Astrocyte (in vitro differentiated cells and primary cell): ENCODE results near the gene VDR. TPM values are rescaled to one million over a fixed set of nuclear protein-coding genes. Genes with fewer than 3 reads are reported as not detected.

Experiments used
- DNase-seq: peaks from one replicate; pipeline ENCODE4 v3.0.0-alpha.2; 2010; ENCODE audit warnings: low read depth
- FAIRE-seq: peaks from 2 replicates; lab custom pipeline; 2011; peaks lifted over from hg19 to GRCh38; lab: Jason Lieb, UNC
- H2AFZ ChIP-seq: 2 replicates; pipeline ENCODE4 v1.6.0; 2012; ENCODE audit warnings: low read depth, low read length, inconsistent platforms
- H3K27ac ChIP-seq: 2 replicates; pipeline ENCODE4 v1.5.1; 2011; ENCODE audit warnings: low read depth, low read length, inconsistent platforms
- H3K27me3 ChIP-seq: 2 replicates; pipeline ENCODE4 v1.6.0; 2011; ENCODE audit warnings: low read length, inconsistent platforms; ENCODE audit not compliant: insufficient read depth
- H3K36me3 ChIP-seq: 2 replicates; pipeline ENCODE4 v1.5.1; 2011; ENCODE audit warnings: low read length, inconsistent platforms; ENCODE audit not compliant: insufficient read depth
- H3K4me1 ChIP-seq: 2 replicates; pipeline ENCODE4 v1.5.1; 2011; ENCODE audit warnings: low read length, inconsistent platforms; ENCODE audit not compliant: insufficient read depth
- H3K4me2 ChIP-seq: 2 replicates; pipeline ENCODE4 v1.6.0; 2012; ENCODE audit warnings: low read length, inconsistent platforms
- H3K4me3 ChIP-seq: 2 replicates; pipeline ENCODE4 v1.5.1; 2011; ENCODE audit warnings: low read depth, mild to moderate bottlenecking, low read length, inconsistent platforms; ENCODE audit not compliant: insufficient read depth
- H3K79me2 ChIP-seq: 2 replicates; pipeline ENCODE4 v1.6.0; 2012; ENCODE audit warnings: mild to moderate bottlenecking, low read length, inconsistent platforms; ENCODE audit not compliant: insufficient read depth
- H3K9ac ChIP-seq: 2 replicates; pipeline ENCODE4 v1.6.0; 2012; ENCODE audit warnings: mild to moderate bottlenecking, low read length, inconsistent platforms
- H3K9me3 ChIP-seq: 2 replicates; pipeline ENCODE4 v1.5.1; 2012; ENCODE audit warnings: low read depth, mild to moderate bottlenecking, low read length, inconsistent platforms; ENCODE audit not compliant: insufficient read depth
- H4K20me1 ChIP-seq: 2 replicates; pipeline ENCODE4 v1.6.0; 2012; ENCODE audit warnings: low read length, inconsistent platforms; ENCODE audit not compliant: insufficient read depth
- H3K27ac Mint-ChIP-seq: one replicate; pipeline ENCODE4 v1.8.0; 2021; ENCODE audit warnings: mild to moderate bottlenecking, mixed read lengths; ENCODE audit not compliant: unreplicated experiment
- H3K27me3 Mint-ChIP-seq: one replicate; pipeline ENCODE4 v1.8.0; 2021; ENCODE audit warnings: low read depth, mixed read lengths; ENCODE audit not compliant: unreplicated experiment
- H3K36me3 Mint-ChIP-seq: one replicate; pipeline ENCODE4 v1.8.0; 2021; ENCODE audit warnings: low read depth, mixed read lengths; ENCODE audit not compliant: unreplicated experiment
- H3K4me1 Mint-ChIP-seq: one replicate; pipeline ENCODE4 v1.8.0; 2021; ENCODE audit warnings: low read depth, mixed read lengths; ENCODE audit not compliant: unreplicated experiment
- H3K4me3 Mint-ChIP-seq: one replicate; pipeline ENCODE4 v1.8.0; 2021; ENCODE audit warnings: mild to moderate bottlenecking, moderate library complexity, mixed read lengths; ENCODE audit not compliant: unreplicated experiment
- H3K9me3 Mint-ChIP-seq: one replicate; pipeline ENCODE4 v1.8.0; 2021; ENCODE audit warnings: mild to moderate bottlenecking, mixed read lengths; ENCODE audit not compliant: unreplicated experiment
- EZH2 ChIP-seq: IDR thresholded peaks from 2 replicates; pipeline ENCODE4 v1.6.1; 2012; ENCODE audit warnings: mild to moderate bottlenecking, low read length, inconsistent platforms; ENCODE audit not compliant: insufficient read depth
- total RNA-seq: library from RNA; stranded (reverse); gene quantifications from 2 replicates; pipeline ENCODE4 v1.2.1, GENCODE V29; 2021
- TF ChIP-seq, protein P1 (sequence below): IDR thresholded peaks from 2 replicates; pipeline ENCODE4 v1.5.1; 2011; ENCODE audit warnings: low read depth, mild to moderate bottlenecking, inconsistent platforms, low read length, moderate library complexity; ENCODE audit not compliant: insufficient read depth

The VDR gene
- total RNA-seq, 1 donor from 2014 or later, result 6.6 TPM

DNA sequence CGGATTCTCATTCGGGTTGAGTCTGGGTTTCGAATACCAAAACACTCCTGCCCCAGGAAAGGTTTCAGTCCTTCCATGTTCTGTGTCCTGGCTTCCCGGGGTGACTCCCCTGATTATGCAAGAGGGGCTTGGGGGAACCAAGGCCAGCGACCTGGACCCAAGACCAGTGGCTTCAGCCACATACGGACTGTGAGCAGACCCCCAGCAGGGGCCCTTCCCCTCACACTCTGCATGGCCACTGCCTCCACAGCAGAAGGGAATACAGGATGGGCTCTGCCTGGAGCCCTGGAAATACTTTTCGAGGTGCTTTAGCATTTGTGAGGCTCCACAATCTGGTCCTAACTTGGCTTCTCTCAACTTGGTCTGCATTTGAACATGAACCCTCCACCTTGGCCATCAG, 104.2 kb downstream of the VDR start:
- Mint-ChIP-seq H3K4me1 (peaks cover 14% of the 10 kb centered on the region), H3K36me3 (peaks cover 10% of the 10 kb centered on the region), H3K27me3 (no peaks in the 10 kb centered on the region), H3K27ac (no peak overlapping the region), H3K9me3 (no peaks in the 10 kb centered on the region), H3K4me3 (no peak overlapping the region)
- TF ChIP-seq EZH2, result no peak
- TF ChIP-seq, protein P1, sequence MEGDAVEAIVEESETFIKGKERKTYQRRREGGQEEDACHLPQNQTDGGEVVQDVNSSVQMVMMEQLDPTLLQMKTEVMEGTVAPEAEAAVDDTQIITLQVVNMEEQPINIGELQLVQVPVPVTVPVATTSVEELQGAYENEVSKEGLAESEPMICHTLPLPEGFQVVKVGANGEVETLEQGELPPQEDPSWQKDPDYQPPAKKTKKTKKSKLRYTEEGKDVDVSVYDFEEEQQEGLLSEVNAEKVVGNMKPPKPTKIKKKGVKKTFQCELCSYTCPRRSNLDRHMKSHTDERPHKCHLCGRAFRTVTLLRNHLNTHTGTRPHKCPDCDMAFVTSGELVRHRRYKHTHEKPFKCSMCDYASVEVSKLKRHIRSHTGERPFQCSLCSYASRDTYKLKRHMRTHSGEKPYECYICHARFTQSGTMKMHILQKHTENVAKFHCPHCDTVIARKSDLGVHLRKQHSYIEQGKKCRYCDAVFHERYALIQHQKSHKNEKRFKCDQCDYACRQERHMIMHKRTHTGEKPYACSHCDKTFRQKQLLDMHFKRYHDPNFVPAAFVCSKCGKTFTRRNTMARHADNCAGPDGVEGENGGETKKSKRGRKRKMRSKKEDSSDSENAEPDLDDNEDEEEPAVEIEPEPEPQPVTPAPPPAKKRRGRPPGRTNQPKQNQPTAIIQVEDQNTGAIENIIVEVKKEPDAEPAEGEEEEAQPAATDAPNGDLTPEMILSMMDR, result no peak
- no peak for FAIRE-seq
- H3K9me3 ChIP-seq, result no peaks in the 10 kb centered on the region
- no peaks in the 10 kb centered on the region for H3K27me3 ChIP-seq
- no peak overlapping the region for H3K9ac ChIP-seq
- peaks cover 84% of the 10 kb centered on the region for H4K20me1 ChIP-seq
- H3K4me1 ChIP-seq, result peaks cover 3% of the 10 kb centered on the region
- peaks cover 73% of the 10 kb centered on the region for H3K79me2 ChIP-seq
- no peak overlapping the region for H3K4me2 ChIP-seq
- peaks cover 2% of the 10 kb centered on the region for H3K36me3 ChIP-seq
- no peak overlapping the region for H3K27ac ChIP-seq
- no peak for DNase-seq
- no peak overlapping the region for H3K4me3 ChIP-seq
- H2AFZ ChIP-seq, result no peak overlapping the region

DNA sequence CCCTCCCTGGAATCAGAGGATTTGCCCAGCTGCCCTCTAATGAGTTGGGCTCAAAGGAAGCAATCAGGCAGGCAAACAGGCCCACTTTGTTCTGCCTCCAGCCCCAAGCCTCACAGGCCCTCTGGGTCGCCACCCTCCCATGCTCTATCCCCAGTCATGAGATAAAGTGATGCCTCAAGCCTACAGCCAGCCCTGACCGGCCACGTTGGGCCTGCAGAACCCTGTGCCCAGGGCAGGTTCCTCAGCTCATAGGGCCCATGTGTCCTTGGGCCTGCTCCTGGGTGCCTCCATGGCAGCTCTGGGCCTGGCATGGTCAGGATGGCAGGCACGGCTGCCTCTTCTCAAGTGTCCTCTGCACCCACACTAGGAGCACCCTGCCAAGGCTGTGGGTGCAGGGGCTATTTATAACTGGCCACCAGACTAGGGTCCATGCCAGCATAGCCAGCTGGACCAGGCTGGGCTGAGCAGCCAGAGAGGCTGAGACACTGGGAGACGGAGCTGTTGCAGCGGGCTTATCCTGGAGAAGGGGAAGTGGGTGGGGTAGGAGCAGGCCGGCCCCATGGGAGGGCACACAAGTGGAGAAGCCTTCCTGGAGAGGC, 105.3 kb downstream of the VDR start:
- no peaks in the 10 kb centered on the region for H3K9me3 Mint-ChIP-seq
- Histone ChIP-seq H3K4me2 (no peak overlapping the region), H3K9me3 (no peaks in the 10 kb centered on the region), H3K27me3 (no peaks in the 10 kb centered on the region), H3K4me1 (peaks cover 3% of the 10 kb centered on the region), H2AFZ (no peak overlapping the region), H3K36me3 (peaks cover 6% of the 10 kb centered on the region), H3K4me3 (no peak overlapping the region), H3K79me2 (peaks cover 61% of the 10 kb centered on the region), H3K27ac (no peak overlapping the region), H3K9ac (peak overlapping the region; percentile 1), H4K20me1 (peaks cover 80% of the 10 kb centered on the region)
- H3K27ac Mint-ChIP-seq, result peak overlapping the region; percentile 34
- no peaks in the 10 kb centered on the region for H3K27me3 Mint-ChIP-seq
- DNase-seq (no peak), FAIRE-seq (no peak)
- no peak for TF ChIP-seq EZH2
- H3K4me1 Mint-ChIP-seq, result peaks cover 11% of the 10 kb centered on the region
- H3K4me3 Mint-ChIP-seq, result no peak overlapping the region
- peaks cover 7% of the 10 kb centered on the region for H3K36me3 Mint-ChIP-seq

DNA sequence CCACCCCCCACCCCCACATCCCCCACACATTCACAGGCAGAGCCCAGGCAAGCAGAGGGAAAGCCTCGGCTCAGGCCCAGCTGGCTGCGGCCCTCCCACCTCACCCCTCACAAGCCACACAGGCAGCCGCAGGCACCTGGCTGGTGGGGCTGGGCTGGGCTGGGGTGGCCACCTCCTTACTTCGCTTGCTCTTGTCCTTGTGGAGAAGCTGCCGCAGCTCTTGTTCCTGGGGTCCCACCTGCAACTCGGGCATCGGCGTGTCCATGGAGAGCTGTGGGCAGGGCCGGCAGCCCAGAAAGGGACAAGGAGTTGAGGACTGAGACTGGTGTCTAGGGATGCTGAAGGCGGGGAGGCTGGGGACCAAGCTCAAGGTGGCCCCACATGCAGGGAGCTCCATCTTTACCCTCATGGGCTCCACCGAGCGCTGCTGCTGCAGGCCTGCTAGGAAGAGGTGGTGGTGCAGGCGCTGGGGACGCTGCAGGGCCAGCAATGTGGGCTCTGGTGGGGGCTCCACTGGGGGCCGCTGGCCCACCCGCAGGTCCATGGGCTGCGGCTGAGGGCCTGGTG, 106.3 kb downstream of the VDR start:
- no peaks in the 10 kb centered on the region for H3K9me3 ChIP-seq
- peaks cover 51% of the 10 kb centered on the region for H3K79me2 ChIP-seq
- Mint-ChIP-seq H3K4me1 (peaks cover 11% of the 10 kb centered on the region), H3K9me3 (no peaks in the 10 kb centered on the region), H3K27me3 (no peaks in the 10 kb centered on the region), H3K4me3 (no peak overlapping the region), H3K27ac (no peak overlapping the region), H3K36me3 (peaks cover 7% of the 10 kb centered on the region)
- H3K4me1 ChIP-seq, result peaks cover 3% of the 10 kb centered on the region
- H3K4me3 ChIP-seq, result no peak overlapping the region
- no peak overlapping the region for H3K4me2 ChIP-seq
- H3K27ac ChIP-seq, result no peak overlapping the region
- H3K27me3 ChIP-seq, result no peaks in the 10 kb centered on the region
- DNase-seq (no peak), FAIRE-seq (no peak)
- no peak for TF ChIP-seq EZH2
- TF ChIP-seq, protein P1, result no peak
- H2AFZ ChIP-seq, result no peak overlapping the region
- H3K9ac ChIP-seq, result no peak overlapping the region
- H3K36me3 ChIP-seq, result peaks cover 15% of the 10 kb centered on the region
- peaks cover 80% of the 10 kb centered on the region for H4K20me1 ChIP-seq
